Astrocyte of the spinal cord (primary cell): ENCODE results near the gene KCNJ6.

Experiments used
- DNase-seq: peaks from one replicate; pipeline ENCODE4 v3.0.0; 2011; ENCODE audit warnings: low read depth, low spot score
- H3K4me3 ChIP-seq: 2 replicates; pipeline ENCODE4 v1.5.1; 2011; ENCODE audit warnings: low read depth, mild to moderate bottlenecking, low read length, moderate library complexity
- in situ Hi-C: cut with HindIII; loops from 2 replicates; pipeline ENCODE4 v1.10.0; 2017; ENCODE audit warnings: low sequenced_read_pairs
- TF ChIP-seq, protein P1 (sequence below): IDR thresholded peaks from 2 replicates; pipeline ENCODE4 v1.5.1; 2012; ENCODE audit warnings: low read depth, mild to moderate bottlenecking, low read length, inconsistent platforms

KCNJ6 gene

GRCh38 chr21:37695111-37695510 is 221.1 kb downstream of the KCNJ6 start:
- in situ Hi-C loops: no loop called here
- TF ChIP-seq, protein P1, sequence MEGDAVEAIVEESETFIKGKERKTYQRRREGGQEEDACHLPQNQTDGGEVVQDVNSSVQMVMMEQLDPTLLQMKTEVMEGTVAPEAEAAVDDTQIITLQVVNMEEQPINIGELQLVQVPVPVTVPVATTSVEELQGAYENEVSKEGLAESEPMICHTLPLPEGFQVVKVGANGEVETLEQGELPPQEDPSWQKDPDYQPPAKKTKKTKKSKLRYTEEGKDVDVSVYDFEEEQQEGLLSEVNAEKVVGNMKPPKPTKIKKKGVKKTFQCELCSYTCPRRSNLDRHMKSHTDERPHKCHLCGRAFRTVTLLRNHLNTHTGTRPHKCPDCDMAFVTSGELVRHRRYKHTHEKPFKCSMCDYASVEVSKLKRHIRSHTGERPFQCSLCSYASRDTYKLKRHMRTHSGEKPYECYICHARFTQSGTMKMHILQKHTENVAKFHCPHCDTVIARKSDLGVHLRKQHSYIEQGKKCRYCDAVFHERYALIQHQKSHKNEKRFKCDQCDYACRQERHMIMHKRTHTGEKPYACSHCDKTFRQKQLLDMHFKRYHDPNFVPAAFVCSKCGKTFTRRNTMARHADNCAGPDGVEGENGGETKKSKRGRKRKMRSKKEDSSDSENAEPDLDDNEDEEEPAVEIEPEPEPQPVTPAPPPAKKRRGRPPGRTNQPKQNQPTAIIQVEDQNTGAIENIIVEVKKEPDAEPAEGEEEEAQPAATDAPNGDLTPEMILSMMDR: no peak
- no peak overlapping the region for H3K4me3 ChIP-seq
- DNase-seq: no peak

DNA sequence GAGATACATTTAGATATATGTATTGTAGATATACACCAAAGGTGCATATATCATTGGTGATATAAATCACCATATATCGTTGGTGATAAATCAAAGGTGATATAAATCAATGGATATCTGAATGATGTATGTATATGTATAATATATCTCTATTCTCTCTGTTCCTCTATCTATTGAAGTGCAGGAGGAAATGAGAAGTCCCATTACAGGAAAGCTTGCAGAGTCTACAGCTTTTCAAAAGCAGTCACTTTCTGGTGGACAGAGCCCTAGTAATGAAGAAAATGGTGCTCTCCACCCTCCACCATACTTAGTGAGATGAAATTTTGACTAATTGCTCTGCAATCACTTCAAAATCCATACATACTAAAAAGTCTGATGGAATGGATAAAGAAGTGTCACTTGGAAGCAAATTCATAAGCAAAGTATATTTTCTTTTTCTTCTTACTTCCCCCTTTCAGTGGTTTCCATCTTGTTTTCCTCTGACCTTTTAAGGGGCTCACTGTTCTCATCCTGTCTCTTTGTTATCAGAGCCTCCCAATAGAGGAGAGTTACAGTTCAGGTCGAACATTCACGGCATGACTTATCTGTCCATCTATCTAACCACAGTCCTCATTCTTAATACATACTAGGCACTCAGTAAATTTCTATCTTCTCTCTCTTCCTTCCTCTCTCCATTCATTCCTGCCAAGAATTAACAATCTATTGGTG is 227.2 kb downstream of the KCNJ6 start:
- TF ChIP-seq, protein P1: no peak
- H3K4me3 ChIP-seq: no peak overlapping the region
- DNase-seq: no peak
- in situ Hi-C loops: no loop called here

DNA sequence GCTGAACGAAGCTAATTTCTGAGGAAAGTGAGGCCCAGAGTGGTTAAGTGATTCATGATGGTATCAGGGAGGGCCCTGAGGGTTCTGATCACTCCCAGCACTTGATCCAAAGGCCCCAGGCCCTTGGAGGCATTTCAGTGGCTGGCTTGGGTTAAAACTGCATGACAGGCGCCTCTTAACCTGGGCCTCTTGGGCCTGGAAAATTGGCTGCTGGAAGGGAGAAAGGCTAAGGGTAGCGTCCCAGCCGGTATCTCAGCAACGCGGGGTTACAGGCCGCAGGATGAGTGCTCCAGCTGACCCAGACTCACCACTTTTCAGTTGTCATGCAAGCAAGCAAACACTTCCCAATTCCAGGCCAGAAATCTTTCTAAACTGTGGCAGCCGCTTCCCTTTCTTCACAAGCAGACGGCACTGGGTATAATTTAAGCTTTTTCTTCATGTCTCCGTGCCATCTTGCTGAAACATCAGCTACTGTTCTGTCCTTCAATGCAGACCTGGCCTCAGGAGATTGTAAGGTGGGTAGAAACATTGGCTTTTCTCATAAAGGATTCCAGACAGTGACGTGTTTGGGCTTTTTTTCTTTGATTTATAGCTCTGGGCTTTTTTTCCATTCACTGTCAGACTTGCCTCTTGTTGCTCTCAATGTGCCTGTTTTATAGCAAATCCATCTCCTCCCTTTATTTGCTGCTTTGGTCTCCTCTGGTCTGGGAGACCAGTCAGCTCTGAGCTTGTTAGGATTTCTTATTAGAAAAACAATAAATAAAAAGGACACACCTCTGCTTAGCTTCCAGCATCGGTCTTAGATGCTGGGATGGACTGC is 229.1 kb downstream of the KCNJ6 start:
- in situ Hi-C loops: no loop called here
- no peak overlapping the region for H3K4me3 ChIP-seq
- TF ChIP-seq, protein P1: no peak
- no peak for DNase-seq

GRCh38 chr21:37684547-37684946 is 231.7 kb downstream of the KCNJ6 start:
- in situ Hi-C loops: no loop called here
- no peak for DNase-seq
- TF ChIP-seq, protein P1: no peak
- H3K4me3 ChIP-seq: no peak overlapping the region

DNA sequence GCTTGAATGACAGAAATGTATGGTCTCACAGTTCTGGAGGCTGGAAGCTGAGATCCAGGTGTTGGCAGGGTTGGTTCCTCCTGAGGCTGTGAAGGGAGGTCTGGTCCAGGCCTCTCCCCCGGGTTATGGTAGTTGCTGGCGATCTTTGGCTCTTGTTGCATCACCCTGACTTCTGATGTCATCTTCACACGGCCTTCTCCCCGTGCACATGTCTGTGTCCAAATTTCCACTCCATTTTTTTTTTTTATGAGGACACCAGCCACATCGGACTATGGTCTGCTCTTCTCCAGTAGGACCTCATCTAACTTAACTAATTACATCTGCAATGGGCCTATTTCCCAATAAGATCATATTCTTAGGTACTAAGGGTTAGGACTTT is 232.2 kb downstream of the KCNJ6 start:
- H3K4me3 ChIP-seq: no peak overlapping the region
- in situ Hi-C loops: no loop called here
- TF ChIP-seq, protein P1: no peak
- no peak for DNase-seq

- no peak for DNase-seq
- TF ChIP-seq, protein P1: no peak
- in situ Hi-C loops: no loop called here
Observed at GRCh38 chr21:37683396-37684114, 232.7 kb downstream of the KCNJ6 start.

More at GRCh38 chr21:37683396-37684114, 232.7 kb downstream of the KCNJ6 start:
- no peak overlapping the region for H3K4me3 ChIP-seq
